Measurements from ENCODE around the gene ASMTL. TPM values are rescaled to one million over a fixed set of nuclear protein-coding genes. Genes with fewer than 3 reads are reported as not detected.

ASMTL gene
- total RNA-seq, 1 donor from 2014 or later = 27.1 TPM

DNA sequence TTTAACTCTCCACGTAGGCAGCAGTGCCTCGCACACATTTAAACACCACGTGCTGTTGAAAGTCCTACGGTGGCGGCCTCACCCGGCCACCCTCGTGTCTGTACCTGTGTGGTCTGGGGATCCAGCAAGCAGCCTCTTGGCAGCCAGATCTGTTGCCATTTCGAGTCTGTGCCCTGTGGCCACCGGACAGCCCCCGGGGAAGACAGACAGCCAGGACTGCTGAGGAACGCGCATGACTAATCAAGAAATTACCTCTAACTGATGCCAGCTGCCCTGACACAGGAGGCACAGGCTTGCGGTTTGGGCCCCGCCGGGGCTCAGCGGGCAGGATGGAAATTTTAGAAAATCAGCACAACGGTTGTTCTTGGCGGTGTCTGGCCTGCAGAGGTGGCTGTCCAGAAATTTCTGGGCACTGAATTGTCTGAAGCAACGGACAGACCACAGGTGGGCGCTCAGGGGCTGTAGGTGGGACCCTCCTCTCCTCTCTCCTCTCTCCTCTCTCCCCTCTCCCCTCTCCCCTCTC is 15.6 kb upstream of the ASMTL start:
- H3K9me3 ChIP-seq = no peaks in the 10 kb centered on the region
- TF ChIP-seq, protein P1, sequence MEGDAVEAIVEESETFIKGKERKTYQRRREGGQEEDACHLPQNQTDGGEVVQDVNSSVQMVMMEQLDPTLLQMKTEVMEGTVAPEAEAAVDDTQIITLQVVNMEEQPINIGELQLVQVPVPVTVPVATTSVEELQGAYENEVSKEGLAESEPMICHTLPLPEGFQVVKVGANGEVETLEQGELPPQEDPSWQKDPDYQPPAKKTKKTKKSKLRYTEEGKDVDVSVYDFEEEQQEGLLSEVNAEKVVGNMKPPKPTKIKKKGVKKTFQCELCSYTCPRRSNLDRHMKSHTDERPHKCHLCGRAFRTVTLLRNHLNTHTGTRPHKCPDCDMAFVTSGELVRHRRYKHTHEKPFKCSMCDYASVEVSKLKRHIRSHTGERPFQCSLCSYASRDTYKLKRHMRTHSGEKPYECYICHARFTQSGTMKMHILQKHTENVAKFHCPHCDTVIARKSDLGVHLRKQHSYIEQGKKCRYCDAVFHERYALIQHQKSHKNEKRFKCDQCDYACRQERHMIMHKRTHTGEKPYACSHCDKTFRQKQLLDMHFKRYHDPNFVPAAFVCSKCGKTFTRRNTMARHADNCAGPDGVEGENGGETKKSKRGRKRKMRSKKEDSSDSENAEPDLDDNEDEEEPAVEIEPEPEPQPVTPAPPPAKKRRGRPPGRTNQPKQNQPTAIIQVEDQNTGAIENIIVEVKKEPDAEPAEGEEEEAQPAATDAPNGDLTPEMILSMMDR (IDR thresholded peaks at IDR 0.05) = no peak
- intact Hi-C loops (cut with DNase I) = no loop called here
- no peaks in the 10 kb centered on the region for H3K4me1 ChIP-seq
- H3K27ac ChIP-seq = no peak overlapping the region
- H3K27me3 ChIP-seq = peaks cover 4% of the 10 kb centered on the region
- no peaks in the 10 kb centered on the region for H3K36me3 ChIP-seq
- peak in 1 of 2 donors; percentile 64 for DNase-seq (ENCODE audit: low spot score in 2 of 2)
- H3K4me3 ChIP-seq = no peak overlapping the region

DNA sequence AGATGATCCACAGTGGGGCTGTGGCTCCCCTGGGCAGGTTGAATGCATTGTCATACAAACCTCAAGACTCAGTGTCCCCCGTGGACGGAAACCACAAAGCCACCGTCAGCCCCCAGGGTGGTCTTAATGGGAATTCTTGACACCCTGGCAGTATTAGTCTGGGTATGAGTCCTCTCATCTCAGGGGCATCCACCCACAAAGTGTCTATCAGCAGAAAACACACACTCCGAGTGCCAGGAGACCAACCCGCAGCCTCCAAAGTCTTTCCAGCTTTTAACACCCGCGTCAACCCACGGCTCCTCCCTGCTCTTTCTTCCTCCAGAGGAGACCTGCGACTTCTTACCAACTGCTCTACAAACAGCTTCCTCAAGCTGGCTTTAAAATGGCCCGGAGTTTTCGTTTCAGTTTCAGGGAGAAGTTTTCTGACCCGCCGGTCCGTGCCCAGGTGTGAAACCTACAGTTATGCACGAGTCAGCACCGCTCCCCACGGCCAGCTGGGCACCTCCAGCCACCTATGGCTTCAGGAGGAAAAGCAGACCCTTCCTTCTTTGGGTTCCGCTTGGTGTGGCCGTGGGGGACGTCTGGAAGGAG is 14.4 kb upstream of the ASMTL start:
- Histone ChIP-seq H3K27ac (no peak overlapping the region), H3K4me1 (no peaks in the 10 kb centered on the region), H3K4me3 (no peak overlapping the region), H3K36me3 (no peaks in the 10 kb centered on the region), H3K9me3 (no peaks in the 10 kb centered on the region), H3K27me3 (peaks cover 4% of the 10 kb centered on the region)
- TF ChIP-seq, protein P1 (IDR thresholded peaks at IDR 0.05) = no peak
- DNase-seq (ENCODE audit: low spot score in 2 of 2) = peak in 1 of 2 donors; percentile 60
- intact Hi-C loops (cut with DNase I) = no loop called here

DNA sequence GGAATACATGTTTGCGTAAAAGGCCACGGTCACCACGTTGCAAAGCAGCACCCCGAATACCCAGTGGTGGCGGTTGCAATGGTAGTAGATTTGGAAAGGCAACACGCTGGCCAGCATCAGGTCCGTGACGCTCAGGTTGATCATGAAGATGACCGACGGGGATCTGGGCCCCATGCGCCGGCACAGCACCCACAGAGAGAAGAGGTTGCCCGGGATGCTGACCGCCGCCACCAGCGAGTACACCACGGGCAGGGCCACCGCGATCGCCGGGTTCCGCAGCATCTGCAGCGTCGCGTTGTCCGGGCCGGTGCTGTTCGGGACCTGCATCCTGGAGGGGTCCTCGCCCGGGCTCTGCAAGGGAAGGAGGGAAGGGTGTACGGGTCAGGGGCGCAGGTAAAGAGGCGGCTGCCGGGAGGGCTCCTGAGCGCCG is 13.5 kb upstream of the ASMTL start:
- no peak overlapping the region for H3K4me3 ChIP-seq
- TF ChIP-seq, protein P1 (IDR thresholded peaks at IDR 0.05) = no peak
- intact Hi-C loops (cut with DNase I) = no loop called here
- H3K9me3 ChIP-seq = no peaks in the 10 kb centered on the region
- H3K27ac ChIP-seq = no peak overlapping the region
- H3K27me3 ChIP-seq = peaks cover 4% of the 10 kb centered on the region
- no peaks in the 10 kb centered on the region for H3K4me1 ChIP-seq
- no peaks in the 10 kb centered on the region for H3K36me3 ChIP-seq
- DNase-seq (ENCODE audit: low spot score in 2 of 2) = peak in 1 of 2 donors; percentile 50

DNA sequence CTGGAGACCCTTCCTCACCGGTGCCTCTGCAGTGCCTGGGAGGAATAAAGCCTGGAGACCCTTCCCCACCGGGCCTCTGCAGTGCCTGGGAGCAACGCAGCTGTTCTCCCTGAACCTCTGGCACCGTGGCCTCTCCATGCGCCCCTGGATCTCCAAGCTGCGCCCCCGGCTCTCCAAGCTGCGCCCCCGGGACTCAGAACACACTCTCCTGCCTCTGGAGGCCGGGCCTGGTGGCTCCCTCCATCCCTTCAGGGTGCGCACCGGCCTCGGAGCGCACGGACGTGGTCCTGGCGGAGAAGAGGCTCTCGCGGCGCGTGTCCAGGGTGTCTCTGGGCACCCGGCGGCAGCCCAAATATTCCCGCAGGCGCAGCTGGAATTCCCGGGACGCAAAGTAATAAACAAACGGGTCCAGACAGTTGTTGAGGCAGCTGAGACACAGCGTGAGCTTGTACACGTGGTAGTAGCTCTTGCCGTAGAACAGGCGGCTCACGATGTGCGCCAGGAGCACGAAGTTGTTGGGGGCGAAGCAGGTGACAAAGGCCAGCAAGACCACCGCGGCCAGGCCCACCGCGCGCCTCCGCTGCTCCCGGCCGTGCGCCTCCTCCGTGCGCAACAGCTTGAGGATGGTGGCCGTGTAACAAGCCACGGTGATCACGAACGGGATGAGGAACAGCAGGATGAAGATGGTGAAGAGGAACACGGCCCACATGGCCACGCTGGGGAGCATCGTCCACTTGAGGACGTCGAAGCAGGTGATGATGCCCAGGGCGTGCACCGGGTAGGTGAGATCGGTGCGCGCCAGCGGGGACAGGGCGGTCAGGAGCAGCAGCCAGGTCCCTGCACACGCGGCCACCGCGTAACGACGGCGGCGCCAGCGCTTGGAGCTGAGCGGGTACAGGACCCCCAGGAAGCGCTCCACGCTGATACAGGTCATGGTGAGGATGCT is 12.8 kb upstream of the ASMTL start:
- intact Hi-C loops (cut with DNase I) = no loop called here
- H3K36me3 ChIP-seq = no peaks in the 10 kb centered on the region
- no peak overlapping the region for H3K4me3 ChIP-seq
- no peaks in the 10 kb centered on the region for H3K9me3 ChIP-seq
- no peak overlapping the region for H3K27ac ChIP-seq
- no peaks in the 10 kb centered on the region for H3K4me1 ChIP-seq
- DNase-seq (ENCODE audit: low spot score in 2 of 2) = peak in 1 of 2 donors; percentile 58
- peaks cover 4% of the 10 kb centered on the region for H3K27me3 ChIP-seq
- TF ChIP-seq, protein P1 (IDR thresholded peaks at IDR 0.05) = no peak

DNA sequence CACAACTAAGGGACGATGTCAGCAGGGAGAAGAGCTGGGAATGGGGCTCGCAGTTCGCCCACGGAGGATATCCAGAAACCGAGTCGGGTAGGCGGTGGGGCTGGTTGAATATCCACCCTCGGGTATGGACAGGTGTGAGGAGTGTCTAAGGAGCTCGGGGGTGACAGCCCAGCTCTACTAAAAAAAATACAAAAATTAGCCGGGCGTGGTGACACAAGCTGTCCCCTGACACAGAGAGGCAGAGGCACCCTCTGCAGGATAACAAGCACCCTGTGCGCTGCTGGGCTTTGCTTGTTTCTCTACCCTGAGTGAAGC is 12.2 kb upstream of the ASMTL start:
- intact Hi-C loops (cut with DNase I) = no loop called here
- Histone ChIP-seq H3K27ac (no peak overlapping the region), H3K4me3 (no peak overlapping the region), H3K27me3 (peaks cover 4% of the 10 kb centered on the region), H3K9me3 (no peaks in the 10 kb centered on the region), H3K4me1 (no peaks in the 10 kb centered on the region), H3K36me3 (no peaks in the 10 kb centered on the region)
- TF ChIP-seq, protein P1 (IDR thresholded peaks at IDR 0.05) = no peak
- no peak for DNase-seq (ENCODE audit: low spot score in 2 of 2)

All from ascending aorta (tissue), 2 donors.